Measurements from ENCODE around the gene NDUFB7.
"Not testable (repeated sequence)": the region's sequence is repeated elsewhere in the genome, so short reads cannot be mapped to it uniquely, and the experiment has no call there.

The NDUFB7 gene

DNA sequence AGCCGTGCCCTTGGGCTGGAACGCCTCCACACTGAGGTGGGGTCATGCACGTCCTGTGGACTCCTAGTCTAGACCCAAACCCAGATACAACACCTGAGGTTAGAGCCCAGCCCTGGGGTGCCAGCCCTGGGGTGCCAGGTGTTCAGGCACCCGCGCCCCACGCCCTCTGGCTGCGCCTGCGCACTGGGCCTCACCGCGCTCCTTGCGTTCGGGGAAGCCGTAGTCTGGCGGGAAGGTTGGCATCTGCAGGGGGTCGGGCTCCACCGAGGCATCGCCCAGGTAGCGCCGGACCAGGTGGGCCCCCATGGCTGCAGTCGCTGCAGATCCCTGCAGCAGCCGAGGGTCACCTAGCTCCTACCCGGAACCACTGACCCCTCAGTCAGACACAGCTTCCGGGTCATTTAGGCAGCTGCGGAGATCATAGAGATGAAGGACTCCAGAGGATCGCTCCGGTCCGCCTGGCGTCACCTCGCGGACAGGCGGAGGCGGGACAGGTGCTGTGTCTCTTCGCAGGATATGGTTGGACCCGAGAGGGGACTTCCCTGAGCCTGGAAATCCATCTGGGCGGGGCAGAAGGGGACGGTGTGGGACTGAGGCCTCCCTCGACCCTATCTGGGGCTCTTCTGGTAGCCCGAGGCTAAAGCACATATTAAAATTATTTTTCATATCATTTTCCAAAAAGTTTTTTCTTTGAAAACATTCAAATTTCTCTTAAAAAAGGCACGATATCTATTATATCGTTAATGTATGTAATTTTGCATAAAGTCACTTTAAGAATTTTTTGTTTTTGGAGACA, at the start of gene NDUFB7:
TSS of gene NDUFB7 (minus strand) at position 372 of the 796 bp plus-strand sequence. CDS start at position 306, 66 bp downstream.
- peak; percentile 90 to 91 for DNase-seq (ENCODE audit: low read depth in 2 of 2)

- DNase-seq (ENCODE audit: low read depth in 2 of 2): no peak
Measured at GRCh38 chr19:14619404-14619803, 47.5 kb upstream of the NDUFB7 start.

DNA sequence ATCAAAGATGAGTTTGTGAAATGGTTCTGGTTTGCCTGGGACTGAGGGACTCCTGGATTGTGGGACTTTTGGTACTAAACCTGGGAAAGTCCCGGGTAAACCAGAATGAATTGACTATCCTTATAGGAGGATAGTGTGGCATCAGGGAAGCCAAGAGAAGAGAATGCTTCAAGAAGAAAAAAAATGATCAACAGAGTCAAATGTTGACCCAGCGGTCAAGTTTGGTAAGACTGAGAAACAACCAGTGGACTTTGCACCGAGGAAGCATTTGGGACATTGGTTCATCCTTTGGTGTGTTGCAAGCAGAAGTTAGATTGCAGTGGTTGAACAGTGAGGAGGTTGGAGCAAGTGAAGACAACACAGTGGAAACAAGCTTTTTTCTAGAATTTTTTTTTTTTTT, 44.5 kb upstream of the NDUFB7 start:
- DNase-seq (ENCODE audit: low read depth in 2 of 2): no peak

DNA sequence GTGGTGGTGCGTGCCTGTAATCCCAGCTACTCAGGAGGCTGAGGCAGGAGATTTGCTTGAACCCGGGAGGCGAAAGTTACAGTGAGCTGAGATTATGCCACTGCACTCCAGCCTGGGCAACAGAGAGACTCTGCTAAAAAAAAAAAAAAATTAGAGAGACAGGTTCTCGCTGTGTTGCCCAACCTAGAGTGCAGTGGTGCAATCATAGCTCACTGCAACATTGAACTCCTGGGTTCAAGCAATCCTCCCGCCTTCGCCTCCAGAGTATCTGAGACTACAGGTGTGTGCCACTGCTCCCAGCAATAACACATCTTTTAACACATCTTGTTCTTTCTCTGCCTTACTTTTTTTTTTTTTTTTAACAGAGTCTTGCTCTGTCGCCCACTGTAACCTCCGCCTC, 43.8 kb upstream of the NDUFB7 start:
- no peak for DNase-seq (ENCODE audit: low read depth in 2 of 2)

GRCh38 chr19:14614099-14614412, 42.2 kb upstream of the NDUFB7 start:
- DNase-seq (ENCODE audit: low read depth in 2 of 2): no peak

- not testable (repeated sequence) for DNase-seq (ENCODE audit: low read depth in 2 of 2)
Measured at GRCh38 chr19:14613399-14614098, 41.7 kb upstream of the NDUFB7 start.

DNA sequence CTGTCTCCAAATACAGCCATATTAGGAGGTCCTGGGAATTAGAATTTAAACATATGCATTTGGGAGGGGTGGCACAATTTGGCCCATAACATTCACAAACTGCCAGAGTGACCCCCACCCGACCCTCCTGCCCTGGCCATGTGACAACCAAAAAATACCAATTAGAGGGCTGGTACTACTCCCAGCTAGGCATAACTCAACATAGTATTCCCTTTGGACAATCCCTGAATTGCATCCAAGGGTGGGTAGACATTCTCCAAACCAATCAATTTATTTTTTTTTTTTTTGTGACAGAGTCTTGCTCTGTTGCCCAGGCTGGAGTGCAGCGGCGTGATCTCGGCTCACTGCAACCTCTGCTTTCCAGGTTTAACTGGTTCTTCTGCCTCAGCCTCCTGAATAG, 40.8 kb upstream of the NDUFB7 start:
- DNase-seq (ENCODE audit: low read depth in 2 of 2): no peak

DNA sequence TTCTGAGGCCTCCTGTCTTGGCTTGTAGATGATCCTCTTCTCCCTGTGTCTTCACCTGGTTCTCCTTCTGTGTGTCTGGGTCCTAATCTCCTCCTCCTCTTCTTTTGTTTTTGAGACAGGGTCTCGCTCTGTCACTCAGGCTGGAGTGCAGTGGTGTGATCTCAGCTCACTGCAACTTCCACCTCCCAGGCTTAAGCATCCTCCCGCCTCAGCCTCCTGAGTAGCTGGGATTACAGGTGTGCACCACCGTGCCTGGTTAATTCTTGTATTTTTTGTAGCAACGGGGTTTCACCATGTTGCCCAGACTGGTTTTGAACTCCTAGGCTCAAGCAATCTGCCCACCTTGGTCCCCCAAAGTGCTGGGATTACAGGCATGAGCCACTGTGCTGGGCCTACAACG, 40.4 kb upstream of the NDUFB7 start:
- not testable (repeated sequence) for DNase-seq (ENCODE audit: low read depth in 2 of 2)

GRCh38 chr19:14611051-14611450, 39.2 kb upstream of the NDUFB7 start:
- DNase-seq (ENCODE audit: low read depth in 2 of 2): no peak

DNA sequence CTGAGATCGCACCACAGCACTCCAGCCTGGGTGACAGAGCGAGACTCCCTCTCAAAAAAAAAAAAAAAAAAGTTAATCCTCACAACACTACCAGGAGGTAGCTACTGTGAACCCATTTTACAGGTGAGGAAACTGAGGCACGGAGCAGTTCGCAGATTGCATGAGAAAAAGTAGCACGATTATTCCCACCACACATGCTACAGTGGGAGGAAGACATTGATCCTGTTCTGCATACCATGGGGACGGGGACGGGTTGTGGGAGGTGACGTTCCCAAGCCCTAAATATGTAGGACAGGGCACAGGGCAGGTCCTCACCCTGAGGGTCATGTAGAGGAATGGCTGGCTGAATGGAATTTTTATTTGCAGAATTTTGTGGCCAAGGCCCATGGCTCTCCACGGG, 34.8 kb upstream of the NDUFB7 start:
- DNase-seq (ENCODE audit: low read depth in 2 of 2): no peak

GRCh38 chr19:14603990-14604387, 32.1 kb upstream of the NDUFB7 start:
- DNase-seq (ENCODE audit: low read depth in 2 of 2): no peak

GRCh38 chr19:14599548-14600147, 27.8 kb upstream of the NDUFB7 start:
- no peak for DNase-seq (ENCODE audit: low read depth in 2 of 2)

DNA sequence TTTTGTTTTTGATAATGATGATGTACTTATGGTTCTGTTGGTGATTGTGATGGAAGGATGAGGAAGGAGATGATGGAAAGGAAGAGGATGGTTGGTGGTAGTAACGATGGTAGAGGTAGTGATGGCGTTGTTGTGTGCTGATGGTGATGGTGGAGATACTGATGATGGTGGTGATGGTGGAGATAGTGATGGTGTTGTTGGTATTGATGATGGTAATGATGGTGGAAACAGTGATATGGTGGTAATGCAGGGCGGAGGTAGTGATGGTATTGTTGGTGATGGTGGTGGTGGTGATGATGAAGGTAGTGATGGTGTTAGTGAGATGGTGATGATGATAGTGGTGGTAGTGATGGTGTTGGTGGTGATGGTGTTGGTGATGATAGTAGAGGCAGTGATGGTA, 23.7 kb upstream of the NDUFB7 start:
- no peak for DNase-seq (ENCODE audit: low read depth in 2 of 2)

- peak in 1 of 2 donors; percentile 26 for DNase-seq (ENCODE audit: low read depth in 2 of 2)
Measured at GRCh38 chr19:14589433-14589832, 17.6 kb upstream of the NDUFB7 start.

DNA sequence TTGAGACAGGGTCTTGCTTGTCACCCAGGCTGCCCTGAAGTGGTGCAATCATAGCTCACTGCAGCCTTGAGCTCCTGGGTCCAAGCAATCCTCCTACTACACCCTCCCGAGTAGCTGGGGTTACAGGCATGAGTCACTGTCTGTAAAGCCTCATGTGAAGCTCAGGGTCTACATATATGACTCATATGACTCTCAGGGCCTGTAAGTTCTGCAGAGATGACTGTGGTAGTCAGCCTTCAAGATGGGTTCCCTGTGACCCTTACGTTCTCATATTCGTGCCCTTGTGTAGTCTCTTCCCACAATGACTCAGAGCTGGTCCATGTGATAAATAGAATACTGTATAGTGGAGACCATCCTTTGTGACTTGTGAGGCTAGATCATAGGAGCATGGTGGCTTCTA, 13.3 kb upstream of the NDUFB7 start:
- peak; percentile 38 to 57 for DNase-seq (ENCODE audit: low read depth in 2 of 2)

- DNase-seq (ENCODE audit: low read depth in 2 of 2): not testable (repeated sequence)
Measured at GRCh38 chr19:14584372-14584771, 12.5 kb upstream of the NDUFB7 start.

- no peak for DNase-seq (ENCODE audit: low read depth in 2 of 2)
Measured at GRCh38 chr19:14582894-14583340, 11.1 kb upstream of the NDUFB7 start, which contains the start of gene CLEC17A. TSS of gene CLEC17A (plus strand) at chr19:14583084. CDS start at chr19:14583161, 77 bp downstream.

GRCh38 chr19:14580623-14581237, 8.9 kb upstream of the NDUFB7 start:
- peak in 1 of 2 donors; percentile 61 for DNase-seq (ENCODE audit: low read depth in 2 of 2)

DNA sequence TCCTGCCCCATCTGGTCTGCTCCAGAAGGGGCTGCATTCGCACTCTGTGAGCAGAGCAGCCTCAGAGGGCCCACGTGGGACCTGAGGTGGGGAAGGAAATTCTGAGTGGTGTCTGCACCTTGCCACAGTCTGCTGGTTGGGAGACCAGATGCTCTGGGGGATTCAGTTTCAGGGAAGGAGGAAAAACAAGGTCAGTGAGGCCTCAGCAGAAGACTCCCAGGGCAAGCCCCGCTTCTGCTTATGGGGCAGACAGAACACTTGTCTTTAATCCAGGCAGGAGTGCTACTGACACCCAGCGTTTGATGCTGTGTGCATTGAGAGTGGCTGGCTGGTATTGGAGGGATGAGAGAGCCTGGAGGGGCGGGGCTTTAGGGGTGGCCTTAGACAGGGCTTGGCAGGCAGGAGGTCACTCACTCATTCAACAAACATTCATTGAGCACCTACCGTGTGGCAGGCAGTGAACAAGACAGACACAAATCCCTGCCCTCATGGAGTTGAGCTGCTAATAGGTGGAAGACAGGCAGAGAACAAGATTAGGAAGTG, 6.1 kb upstream of the NDUFB7 start:
- DNase-seq (ENCODE audit: low read depth in 2 of 2): no peak

- no peak for DNase-seq (ENCODE audit: low read depth in 2 of 2)
Measured at GRCh38 chr19:14577264-14577663, 5.4 kb upstream of the NDUFB7 start.

DNA sequence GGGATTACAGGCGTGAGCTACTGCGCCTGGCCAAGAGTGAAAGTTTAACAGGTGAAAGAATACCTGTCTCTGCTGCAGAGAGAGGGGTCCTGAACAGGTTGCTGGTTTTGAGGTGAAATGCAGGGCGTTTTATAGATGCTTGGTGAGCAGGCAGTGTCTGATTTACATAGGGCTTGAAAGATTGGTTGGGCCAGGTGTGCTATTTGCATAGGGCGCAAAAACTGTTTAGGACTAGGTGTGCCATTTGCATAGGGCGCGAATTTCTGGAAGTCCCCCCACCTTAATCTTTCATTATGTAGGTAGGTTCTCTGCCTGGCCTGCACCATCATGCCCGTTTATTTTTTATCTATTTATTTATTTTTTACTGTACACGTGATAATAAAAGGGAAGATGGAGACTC, 4.5 kb upstream of the NDUFB7 start:
- no peak for DNase-seq (ENCODE audit: low read depth in 2 of 2)

GRCh38 chr19:14575428-14575980, 3.6 kb upstream of the NDUFB7 start:
- no peak for DNase-seq (ENCODE audit: low read depth in 2 of 2)
